WTC11 (cell line): ENCODE results near the gene ZNF324.

Experiments used
- ZNF121 ChIP-seq: sonication (generic); formaldehyde crosslinking; IDR thresholded peaks from 2 replicates; pipeline ENCODE4 v1.8.0; 2023; ENCODE audit warnings: missing genetic modification reagents
- TF ChIP-seq, protein P1 (sequence below): fragments of 200-600 bp; IDR thresholded peaks from 2 replicates; pipeline ENCODE4 v1.8.0; 2022; ENCODE audit warnings: antibody characterized with exemption
- TF ChIP-seq, protein P2 (sequence below): sonication (generic); formaldehyde crosslinking; IDR thresholded peaks from 2 replicates; pipeline ENCODE4 v1.8.0; 2022; ENCODE audit warnings: mild to moderate bottlenecking, missing genetic modification reagents
- TF ChIP-seq, protein P3 (sequence below): sonication (generic); formaldehyde crosslinking; IDR thresholded peaks from 2 replicates; pipeline ENCODE4 v1.8.0; 2022; ENCODE audit warnings: mild to moderate bottlenecking, missing genetic modification reagents
- TF ChIP-seq, protein P4 (sequence below): sonication (generic); formaldehyde crosslinking; IDR thresholded peaks from 2 replicates; pipeline ENCODE4 v1.8.1; 2023; ENCODE audit warnings: mild to moderate bottlenecking, missing genetic modification reagents, moderate library complexity

DNA sequence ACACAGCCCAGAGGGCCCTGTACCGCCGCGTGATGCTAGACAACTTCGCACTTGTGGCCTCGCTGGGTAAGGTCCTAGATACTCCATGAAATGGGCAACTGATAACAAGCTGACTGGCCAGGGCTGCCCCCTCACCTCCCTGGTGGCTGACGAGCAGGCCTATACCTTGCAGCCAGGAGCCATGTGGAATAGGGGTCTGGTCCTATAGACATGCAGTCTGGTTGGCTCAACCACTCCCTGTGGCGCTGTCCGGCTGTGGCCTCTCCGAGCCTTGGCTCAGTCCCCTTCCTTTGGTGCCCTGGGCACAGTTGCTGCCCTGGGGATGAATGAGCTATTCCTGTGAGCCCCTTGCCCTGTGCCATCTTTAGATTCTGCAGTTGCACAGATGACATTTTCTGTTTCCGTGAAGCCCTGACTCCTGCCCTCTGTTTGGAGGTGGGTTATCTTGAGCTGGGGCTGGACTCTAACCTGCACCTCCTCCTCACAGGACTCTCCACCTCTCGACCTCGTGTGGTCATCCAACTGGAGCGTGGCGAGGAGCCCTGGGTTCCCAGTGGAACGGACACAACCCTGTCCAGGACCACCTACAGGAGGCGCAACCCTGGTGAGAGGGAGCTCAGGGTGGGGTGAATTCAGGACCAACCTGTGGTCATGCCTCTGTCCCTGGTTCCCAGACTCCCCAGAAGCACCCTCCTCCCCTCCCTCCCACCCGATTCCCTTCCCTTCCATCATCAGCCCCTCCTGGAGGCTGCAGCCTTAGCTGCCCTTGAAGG is 2.5 kb downstream of the ZNF324 start:
- TF ChIP-seq, protein P1, sequence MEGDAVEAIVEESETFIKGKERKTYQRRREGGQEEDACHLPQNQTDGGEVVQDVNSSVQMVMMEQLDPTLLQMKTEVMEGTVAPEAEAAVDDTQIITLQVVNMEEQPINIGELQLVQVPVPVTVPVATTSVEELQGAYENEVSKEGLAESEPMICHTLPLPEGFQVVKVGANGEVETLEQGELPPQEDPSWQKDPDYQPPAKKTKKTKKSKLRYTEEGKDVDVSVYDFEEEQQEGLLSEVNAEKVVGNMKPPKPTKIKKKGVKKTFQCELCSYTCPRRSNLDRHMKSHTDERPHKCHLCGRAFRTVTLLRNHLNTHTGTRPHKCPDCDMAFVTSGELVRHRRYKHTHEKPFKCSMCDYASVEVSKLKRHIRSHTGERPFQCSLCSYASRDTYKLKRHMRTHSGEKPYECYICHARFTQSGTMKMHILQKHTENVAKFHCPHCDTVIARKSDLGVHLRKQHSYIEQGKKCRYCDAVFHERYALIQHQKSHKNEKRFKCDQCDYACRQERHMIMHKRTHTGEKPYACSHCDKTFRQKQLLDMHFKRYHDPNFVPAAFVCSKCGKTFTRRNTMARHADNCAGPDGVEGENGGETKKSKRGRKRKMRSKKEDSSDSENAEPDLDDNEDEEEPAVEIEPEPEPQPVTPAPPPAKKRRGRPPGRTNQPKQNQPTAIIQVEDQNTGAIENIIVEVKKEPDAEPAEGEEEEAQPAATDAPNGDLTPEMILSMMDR, result no peak
- TF ChIP-seq, protein P2, sequence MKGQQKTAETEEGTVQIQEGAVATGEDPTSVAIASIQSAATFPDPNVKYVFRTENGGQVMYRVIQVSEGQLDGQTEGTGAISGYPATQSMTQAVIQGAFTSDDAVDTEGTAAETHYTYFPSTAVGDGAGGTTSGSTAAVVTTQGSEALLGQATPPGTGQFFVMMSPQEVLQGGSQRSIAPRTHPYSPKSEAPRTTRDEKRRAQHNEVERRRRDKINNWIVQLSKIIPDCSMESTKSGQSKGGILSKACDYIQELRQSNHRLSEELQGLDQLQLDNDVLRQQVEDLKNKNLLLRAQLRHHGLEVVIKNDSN, result no peak
- TF ChIP-seq, protein P3, sequence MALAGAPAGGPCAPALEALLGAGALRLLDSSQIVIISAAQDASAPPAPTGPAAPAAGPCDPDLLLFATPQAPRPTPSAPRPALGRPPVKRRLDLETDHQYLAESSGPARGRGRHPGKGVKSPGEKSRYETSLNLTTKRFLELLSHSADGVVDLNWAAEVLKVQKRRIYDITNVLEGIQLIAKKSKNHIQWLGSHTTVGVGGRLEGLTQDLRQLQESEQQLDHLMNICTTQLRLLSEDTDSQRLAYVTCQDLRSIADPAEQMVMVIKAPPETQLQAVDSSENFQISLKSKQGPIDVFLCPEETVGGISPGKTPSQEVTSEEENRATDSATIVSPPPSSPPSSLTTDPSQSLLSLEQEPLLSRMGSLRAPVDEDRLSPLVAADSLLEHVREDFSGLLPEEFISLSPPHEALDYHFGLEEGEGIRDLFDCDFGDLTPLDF (CRISPR knock-in tag), result no peak
- no peak for TF ChIP-seq ZNF121 (CRISPR knock-in tag)
- TF ChIP-seq, protein P4, sequence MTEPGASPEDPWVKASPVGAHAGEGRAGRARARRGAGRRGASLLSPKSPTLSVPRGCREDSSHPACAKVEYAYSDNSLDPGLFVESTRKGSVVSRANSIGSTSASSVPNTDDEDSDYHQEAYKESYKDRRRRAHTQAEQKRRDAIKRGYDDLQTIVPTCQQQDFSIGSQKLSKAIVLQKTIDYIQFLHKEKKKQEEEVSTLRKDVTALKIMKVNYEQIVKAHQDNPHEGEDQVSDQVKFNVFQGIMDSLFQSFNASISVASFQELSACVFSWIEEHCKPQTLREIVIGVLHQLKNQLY, result no peak
